Measurements from ENCODE around the gene CDH4. TPM values are rescaled to one million over a fixed set of nuclear protein-coding genes. Genes with fewer than 3 reads are reported as not detected.

The CDH4 gene
- total RNA-seq, 2 donors from 2014 or later: 0.07 to 0.94 TPM

DNA sequence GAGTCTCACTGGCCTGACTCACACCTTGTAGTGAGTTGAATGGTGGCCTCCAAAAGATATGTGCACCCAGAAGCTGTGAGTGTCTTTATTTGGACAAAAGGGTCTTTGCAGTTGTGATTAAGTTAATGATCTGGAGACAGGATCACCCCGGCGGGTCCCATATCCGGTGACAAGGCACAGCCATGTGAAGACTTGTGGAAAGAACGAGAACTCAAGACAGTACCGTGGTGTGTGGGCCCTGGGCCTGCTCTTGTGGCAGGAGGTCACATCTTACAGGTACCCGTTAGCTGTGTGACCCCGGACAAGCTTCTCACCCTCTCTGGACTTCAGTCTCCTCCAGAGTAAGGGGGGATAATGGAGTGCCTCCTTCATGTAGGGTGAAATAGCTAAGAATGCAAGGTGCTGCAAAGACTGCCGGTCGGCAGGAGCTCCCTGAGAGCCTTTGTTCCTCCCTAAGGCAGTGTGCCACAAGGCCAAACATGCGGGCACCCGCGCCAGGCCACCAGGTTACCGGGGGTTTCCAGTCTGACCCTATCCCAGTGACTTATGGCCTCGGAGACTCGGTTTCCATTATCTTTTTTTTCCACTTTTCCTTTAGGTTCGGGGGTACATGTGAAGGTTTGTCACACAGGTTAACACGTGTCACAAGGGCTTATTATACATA lies 39.2 kb downstream of the CDH4 start:
- no peaks in the 10 kb centered on the region for H3K36me3 ChIP-seq
- H3K27ac ChIP-seq: no peak overlapping the region
- H3K9me3 ChIP-seq: no peaks in the 10 kb centered on the region
- no peaks in the 10 kb centered on the region for H3K4me1 ChIP-seq
- DNase-seq (ENCODE audit: low spot score): no peak
- H3K4me3 ChIP-seq: no peak overlapping the region
- TF ChIP-seq, protein P1, sequence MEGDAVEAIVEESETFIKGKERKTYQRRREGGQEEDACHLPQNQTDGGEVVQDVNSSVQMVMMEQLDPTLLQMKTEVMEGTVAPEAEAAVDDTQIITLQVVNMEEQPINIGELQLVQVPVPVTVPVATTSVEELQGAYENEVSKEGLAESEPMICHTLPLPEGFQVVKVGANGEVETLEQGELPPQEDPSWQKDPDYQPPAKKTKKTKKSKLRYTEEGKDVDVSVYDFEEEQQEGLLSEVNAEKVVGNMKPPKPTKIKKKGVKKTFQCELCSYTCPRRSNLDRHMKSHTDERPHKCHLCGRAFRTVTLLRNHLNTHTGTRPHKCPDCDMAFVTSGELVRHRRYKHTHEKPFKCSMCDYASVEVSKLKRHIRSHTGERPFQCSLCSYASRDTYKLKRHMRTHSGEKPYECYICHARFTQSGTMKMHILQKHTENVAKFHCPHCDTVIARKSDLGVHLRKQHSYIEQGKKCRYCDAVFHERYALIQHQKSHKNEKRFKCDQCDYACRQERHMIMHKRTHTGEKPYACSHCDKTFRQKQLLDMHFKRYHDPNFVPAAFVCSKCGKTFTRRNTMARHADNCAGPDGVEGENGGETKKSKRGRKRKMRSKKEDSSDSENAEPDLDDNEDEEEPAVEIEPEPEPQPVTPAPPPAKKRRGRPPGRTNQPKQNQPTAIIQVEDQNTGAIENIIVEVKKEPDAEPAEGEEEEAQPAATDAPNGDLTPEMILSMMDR (IDR thresholded peaks at IDR 0.05): no peak
- no peaks in the 10 kb centered on the region for H3K27me3 ChIP-seq

DNA sequence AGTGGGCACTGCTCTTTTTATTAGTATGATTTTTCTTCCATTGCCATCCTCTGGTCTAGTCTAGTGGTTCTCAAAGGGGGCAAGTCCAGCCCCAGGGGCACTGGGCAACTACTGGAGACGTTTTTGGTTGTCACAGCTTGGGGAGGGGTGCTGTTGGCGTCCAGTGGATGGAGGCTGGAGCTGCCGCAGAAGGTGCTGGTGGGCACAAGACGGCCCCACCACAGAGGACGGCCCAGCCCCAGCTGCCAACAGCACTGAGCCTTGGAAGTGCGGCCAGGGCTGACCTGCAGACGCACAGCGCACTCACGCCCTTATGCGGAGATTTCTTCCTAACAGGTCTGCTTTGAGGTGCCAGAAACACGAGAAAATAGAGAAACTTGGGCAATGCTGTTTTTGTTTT lies 40.3 kb downstream of the CDH4 start:
- Histone ChIP-seq H3K9me3 (no peaks in the 10 kb centered on the region), H3K4me1 (no peaks in the 10 kb centered on the region), H3K4me3 (no peak overlapping the region), H3K27me3 (no peaks in the 10 kb centered on the region), H3K36me3 (no peaks in the 10 kb centered on the region), H3K27ac (no peak overlapping the region)
- TF ChIP-seq, protein P1 (IDR thresholded peaks at IDR 0.05): no peak
- DNase-seq (ENCODE audit: low spot score): no peak

DNA sequence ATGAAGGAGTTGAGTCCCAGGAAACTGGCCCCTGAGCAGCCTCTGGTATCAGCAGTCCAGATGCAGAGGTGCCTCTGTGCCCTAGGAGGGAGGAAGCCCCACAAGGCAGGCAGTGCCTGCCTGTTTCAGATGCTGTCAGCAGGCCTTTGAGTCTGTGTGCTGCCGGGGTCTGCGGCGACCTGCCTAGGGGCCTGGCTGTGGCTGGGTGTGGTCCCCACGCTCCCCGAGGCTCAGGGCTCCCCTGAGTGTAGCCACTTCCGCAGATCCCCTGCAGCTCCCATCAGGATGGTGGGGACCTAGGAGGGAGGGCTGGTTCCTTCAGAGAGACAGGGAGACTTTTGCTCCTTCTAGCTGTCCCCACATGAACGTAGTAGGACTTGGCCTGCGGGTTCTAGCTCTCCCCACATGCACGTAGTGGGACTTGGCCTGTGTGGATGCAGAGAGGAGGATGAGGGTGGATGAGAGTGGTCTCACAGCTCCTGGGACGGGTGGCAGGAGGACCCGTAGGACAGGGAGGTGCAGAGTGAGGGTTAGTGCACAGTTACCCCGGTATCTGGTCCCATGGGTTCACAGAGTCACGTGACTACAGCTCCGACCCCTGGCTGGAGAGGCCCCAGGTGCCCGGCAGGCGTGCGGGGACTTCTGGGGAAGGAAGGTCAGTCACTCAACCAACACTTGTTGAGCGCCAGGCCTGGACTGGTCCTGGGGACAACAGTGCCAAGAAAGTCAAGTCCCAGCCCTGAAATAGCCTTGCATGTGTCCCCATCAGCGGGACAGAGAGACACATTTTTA lies 41.0 kb downstream of the CDH4 start:
- Histone ChIP-seq H3K27ac (no peak overlapping the region), H3K9me3 (no peaks in the 10 kb centered on the region), H3K4me1 (no peaks in the 10 kb centered on the region), H3K36me3 (no peaks in the 10 kb centered on the region), H3K27me3 (no peaks in the 10 kb centered on the region), H3K4me3 (no peak overlapping the region)
- TF ChIP-seq, protein P1 (IDR thresholded peaks at IDR 0.05): no peak
- no peak for DNase-seq (ENCODE audit: low spot score)

DNA sequence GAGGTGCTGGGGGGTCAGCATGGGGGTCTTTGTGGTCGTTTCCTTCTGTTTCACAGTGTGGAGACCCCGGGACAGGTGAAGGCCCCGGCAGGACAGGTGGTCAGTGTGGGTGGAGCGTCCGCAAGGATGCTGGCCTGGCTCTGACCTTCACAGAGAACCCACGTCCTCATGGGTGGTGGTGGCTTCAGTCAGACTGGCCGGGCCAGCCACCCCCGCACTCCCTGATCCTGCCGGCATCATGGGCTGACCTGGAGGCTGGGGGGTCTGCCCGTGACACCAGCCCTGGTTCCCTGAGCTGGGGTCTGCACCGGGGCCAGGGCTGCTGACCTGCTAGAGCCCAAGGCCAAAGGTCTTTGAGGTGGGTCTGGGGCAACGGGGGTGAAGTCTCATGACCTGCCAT lies 41.9 kb downstream of the CDH4 start:
- Histone ChIP-seq H3K27ac (no peak overlapping the region), H3K9me3 (no peaks in the 10 kb centered on the region), H3K4me3 (no peak overlapping the region), H3K36me3 (no peaks in the 10 kb centered on the region), H3K27me3 (no peaks in the 10 kb centered on the region), H3K4me1 (no peaks in the 10 kb centered on the region)
- DNase-seq (ENCODE audit: low spot score): no peak
- TF ChIP-seq, protein P1 (IDR thresholded peaks at IDR 0.05): no peak

DNA sequence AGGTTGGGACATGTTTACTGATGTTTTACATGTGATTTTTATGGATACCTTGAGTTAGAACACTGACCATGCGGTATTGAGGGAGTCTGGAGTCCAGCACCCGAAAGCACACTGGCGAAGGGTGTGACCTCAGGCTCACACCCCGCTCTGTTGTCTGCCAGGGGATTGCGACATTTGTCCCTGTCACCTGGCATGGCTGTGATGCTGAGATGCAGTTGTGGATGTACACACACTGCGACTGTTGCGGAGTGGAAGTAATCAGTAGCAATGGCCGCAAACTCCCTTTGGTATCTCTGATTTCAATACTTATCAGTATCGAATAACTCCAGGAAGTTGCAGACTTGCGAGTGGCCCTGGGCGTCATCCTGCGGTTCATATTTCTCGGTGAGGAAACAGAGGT lies 43.2 kb downstream of the CDH4 start:
- Histone ChIP-seq H3K36me3 (no peaks in the 10 kb centered on the region), H3K4me1 (no peaks in the 10 kb centered on the region), H3K9me3 (no peaks in the 10 kb centered on the region), H3K4me3 (no peak overlapping the region), H3K27me3 (no peaks in the 10 kb centered on the region), H3K27ac (no peak overlapping the region)
- no peak for DNase-seq (ENCODE audit: low spot score)
- TF ChIP-seq, protein P1 (IDR thresholded peaks at IDR 0.05): no peak
